K562 (cell line): ENCODE data around the gene SMG9. TPM values are rescaled to one million over a fixed set of nuclear protein-coding genes. Genes with fewer than 3 reads are reported as not detected.

ENCODE experiments used
- ELK1 ChIP-seq: sonication (generic); formaldehyde crosslinking; IDR thresholded peaks from 2 replicates; pipeline ENCODE4 v1.8.1; 2022; ENCODE audit warnings: missing genetic modification reagents
- FOXA1 ChIP-seq: fragments of 450-650 bp; IDR thresholded peaks from 2 replicates; pipeline ENCODE4 v1.6.1; 2016; ENCODE audit warnings: mild to moderate bottlenecking, borderline replicate concordance
- L3MBTL2 ChIP-seq: fragments of 450-650 bp; IDR thresholded peaks from 2 replicates; pipeline ENCODE4 v1.6.1; 2016; ENCODE audit warnings: mild to moderate bottlenecking, moderate library complexity
- MXD1 ChIP-seq: fragments of 250-450 bp; sonication (Bioruptor Pico); IDR thresholded peaks from 2 replicates; pipeline ENCODE4 v1.8.0; 2021; ENCODE audit warnings: borderline replicate concordance, mild to moderate bottlenecking, moderate library complexity; ENCODE audit not compliant: poor library complexity, severe bottlenecking
- MYBL2 ChIP-seq, 2 experiments: fragments of 450-650 bp in 1 of 2; sonication (generic) in 1 of 2; formaldehyde crosslinking in 1 of 2; IDR thresholded peaks; 2 replicates each; pipeline versions ENCODE4 v1.6.1 to v1.8.1; 2017 to 2022; ENCODE audit warnings: borderline replicate concordance in 1 of 2, inconsistent platforms in 1 of 2, low read depth in 1 of 2, mild to moderate bottlenecking in 1 of 2, missing genetic modification reagents in 1 of 2, moderate library complexity in 1 of 2
- RB1 ChIP-seq: fragments of 450-650 bp; IDR thresholded peaks from 2 replicates; pipeline ENCODE4 v1.6.1; 2017; ENCODE audit warnings: low read depth, mild to moderate bottlenecking
- RBFOX2 ChIP-seq: fragments of 200-400 bp; formaldehyde crosslinking; IDR thresholded peaks from 2 replicates; pipeline ENCODE4 v1.6.1; 2017; ENCODE audit warnings: low read depth, mild to moderate bottlenecking, low read length, moderate library complexity
- TAF1 ChIP-seq: IDR thresholded peaks from 2 replicates; pipeline ENCODE4 v1.6.1; 2011; ENCODE audit warnings: mild to moderate bottlenecking, low read length, moderate library complexity; ENCODE audit not compliant: insufficient read depth, control insufficient read depth, severe bottlenecking; ENCODE audit errors: extremely low read depth
- TBP ChIP-seq: optimal IDR thresholded peaks from 2 replicates; pipeline ENCODE3; 2011; ENCODE audit warnings: low read depth, low read length, improper control_type of control experiment
- TCF7L2 ChIP-seq: fragments of 150-350 bp; IDR thresholded peaks from 2 replicates; pipeline ENCODE4 v1.6.1; 2016; ENCODE audit warnings: low read depth, mild to moderate bottlenecking, low read length, moderate library complexity
- TEAD2 ChIP-seq: fragments of 450-650 bp; IDR thresholded peaks from 2 replicates; pipeline ENCODE4 v1.6.1; 2016; ENCODE audit warnings: missing genetic modification characterization, control low read depth, missing compliant biosample characterization
- TSC22D4 ChIP-seq: fragments of 450-650 bp; IDR thresholded peaks from 2 replicates; pipeline ENCODE4 v1.6.1; 2016; ENCODE audit warnings: missing genetic modification characterization, missing biosample characterization, control low read depth
- ZNF140 ChIP-seq: fragments of 250-450 bp; sonication (Bioruptor Pico); IDR thresholded peaks from 2 replicates; pipeline ENCODE4 v1.8.0; 2021; ENCODE audit warnings: moderate library complexity, mild to moderate bottlenecking, inconsistent platforms
- ZNF311 ChIP-seq: fragments of 250-450 bp; sonication (Bioruptor Pico); IDR thresholded peaks from 2 replicates; pipeline ENCODE4 v1.4.0; 2020; ENCODE audit warnings: mild to moderate bottlenecking, moderate library complexity
- ZNF507 ChIP-seq: conservative IDR thresholded peaks from 2 replicates; pipeline ENCODE4 v1.6.1; 2017; ENCODE audit warnings: missing genetic modification characterization, missing compliant biosample characterization
- ZNF511 ChIP-seq: sonication (generic); formaldehyde crosslinking; IDR thresholded peaks from 2 replicates; pipeline ENCODE4 v1.8.0; 2022; ENCODE audit warnings: mild to moderate bottlenecking, missing genetic modification reagents
- ZNF707 ChIP-seq: fragments of 250-450 bp; sonication (Bioruptor Pico); conservative IDR thresholded peaks from 2 replicates; pipeline ENCODE4 v1.8.0; 2022; ENCODE audit warnings: inconsistent platforms, mild to moderate bottlenecking, moderate library complexity
- ZNF830 ChIP-seq: fragments of 250-450 bp; sonication (Bioruptor Pico); IDR thresholded peaks from 2 replicates; pipeline ENCODE4 v1.5.0; 2021; ENCODE audit warnings: mild to moderate bottlenecking
- polyA plus RNA-seq, 8 experiments: library from polyadenylated mRNA; depleted of rRNA in 4 of 8; stranded (reverse) in 5 of 8; unstranded in 3 of 8; fragments of >200 nt; fragmentation: Nextera tagmentation in 2 of 8; fragmentation: Illumina TruSeq in 1 of 8; extraction: Ambion mirVana in 2 of 8; extraction: Trizol in 1 of 8; gene quantifications; 2 replicates each; pipeline versions ENCODE4 v1.2.1 to v1.2.3, GENCODE V29; 2011 to 2014; ENCODE audit warnings: inconsistent platforms in 1 of 8, missing spikeins in 1 of 8
- total RNA-seq, 7 experiments: library from RNA; depleted of rRNA in 6 of 7; stranded (reverse); fragments of >200 nt in 6 of 7; fragmentation: Illumina TruSeq in 2 of 7; extraction: Trizol in 2 of 7; gene quantifications; 2 replicates each; pipeline versions ENCODE4 v1.2.1 to v1.2.3, GENCODE V29; 2011 to 2021; ENCODE audit warnings: low replicate concordance in 1 of 7
- TF ChIP-seq, protein P1 (sequence below): fragments of 250-450 bp; sonication (Bioruptor Pico); IDR thresholded peaks from 2 replicates; pipeline ENCODE4 v1.9.0; 2021; ENCODE audit warnings: mild to moderate bottlenecking
- TF ChIP-seq, protein P2 (sequence below): fragments of 450-650 bp; IDR thresholded peaks from 2 replicates; pipeline ENCODE4 v1.7.1; 2018; ENCODE audit warnings: mild to moderate bottlenecking, low read depth; ENCODE audit not compliant: partially characterized antibody
- TF ChIP-seq, protein P3 (sequence below): fragments of 450-650 bp; IDR thresholded peaks from 2 replicates; pipeline ENCODE4 v1.6.1; 2016; ENCODE audit warnings: antibody characterized with exemption

SMG9 gene
- total and polyA plus RNA-seq, 9 of the 15 experiments (the other 6 are each of a cell fraction or from before 2014, with no cell fraction given), result 1.7 to 79.7 (median 40.2) TPM

DNA sequence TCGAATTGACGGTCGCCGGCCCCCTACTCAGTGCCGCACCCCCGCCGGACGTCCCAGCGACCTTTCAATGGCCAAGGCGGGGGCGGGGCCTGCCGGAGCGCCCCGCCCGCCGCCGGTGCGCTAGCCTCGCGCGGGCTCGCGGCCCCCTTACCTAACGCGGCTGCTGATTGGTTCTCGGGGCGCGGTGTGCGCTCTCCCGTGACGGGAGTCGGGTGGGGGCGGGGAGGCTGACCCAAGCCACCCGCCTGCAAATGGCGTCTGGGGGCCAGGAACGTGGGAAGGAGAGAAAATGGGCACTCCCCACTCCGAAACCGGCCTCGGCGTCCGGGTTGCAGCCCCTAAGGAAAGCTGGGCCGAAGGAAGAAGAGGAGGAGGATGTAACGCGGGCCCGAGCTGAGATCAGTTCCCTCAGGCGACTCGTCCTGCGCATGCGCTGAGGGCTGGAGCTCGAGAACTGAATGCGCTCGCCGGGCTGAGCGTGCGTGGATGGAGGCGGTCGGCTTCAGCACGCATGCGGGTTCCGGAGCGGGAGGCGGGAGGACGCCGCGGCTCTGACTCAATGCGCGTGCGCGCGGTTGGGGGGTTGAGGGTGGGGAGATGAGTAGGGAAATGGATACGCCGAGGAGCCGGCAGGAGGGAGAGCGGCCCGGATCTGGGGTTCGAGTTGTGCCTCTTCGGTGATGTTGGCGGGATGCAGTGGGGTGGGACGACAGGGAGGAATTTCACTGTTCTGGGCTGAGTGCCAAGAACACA lies at the start of gene SMG9 (continued):
- TF ChIP-seq TAF1, result peak; percentile 53
- no peak for TF ChIP-seq ZNF507 (tag)
- TF ChIP-seq FOXA1, result no peak
- TF ChIP-seq TSC22D4 (tag), result no peak
- TF ChIP-seq ZNF511 (CRISPR knock-in tag), result peak; percentile 14; the same call in 1 of the 2 replicates
- no peak for TF ChIP-seq ELK1
- TF ChIP-seq RB1, result peak; percentile 82; the same call in 1 of the 2 replicates
- TF ChIP-seq RBFOX2, result peak; percentile 95
- no peak for TF ChIP-seq TCF7L2
- TF ChIP-seq MXD1 (CRISPR knock-in tag), result no peak
- TF ChIP-seq TEAD2 (tag), result no peak
- TF ChIP-seq, protein P1, sequence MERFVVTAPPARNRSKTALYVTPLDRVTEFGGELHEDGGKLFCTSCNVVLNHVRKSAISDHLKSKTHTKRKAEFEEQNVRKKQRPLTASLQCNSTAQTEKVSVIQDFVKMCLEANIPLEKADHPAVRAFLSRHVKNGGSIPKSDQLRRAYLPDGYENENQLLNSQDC, result peak; percentile 91
- TF ChIP-seq MYBL2 (IDR thresholded peaks at IDR 0.05; ENCODE audit: low read depth), result no peak
- no peak for TF ChIP-seq MYBL2 (CRISPR knock-in tag; IDR thresholded peaks at IDR 0.05; ENCODE audit: borderline replicate concordance)
- TF ChIP-seq ZNF707 (CRISPR knock-in tag), result no peak
- TF ChIP-seq, protein P2, sequence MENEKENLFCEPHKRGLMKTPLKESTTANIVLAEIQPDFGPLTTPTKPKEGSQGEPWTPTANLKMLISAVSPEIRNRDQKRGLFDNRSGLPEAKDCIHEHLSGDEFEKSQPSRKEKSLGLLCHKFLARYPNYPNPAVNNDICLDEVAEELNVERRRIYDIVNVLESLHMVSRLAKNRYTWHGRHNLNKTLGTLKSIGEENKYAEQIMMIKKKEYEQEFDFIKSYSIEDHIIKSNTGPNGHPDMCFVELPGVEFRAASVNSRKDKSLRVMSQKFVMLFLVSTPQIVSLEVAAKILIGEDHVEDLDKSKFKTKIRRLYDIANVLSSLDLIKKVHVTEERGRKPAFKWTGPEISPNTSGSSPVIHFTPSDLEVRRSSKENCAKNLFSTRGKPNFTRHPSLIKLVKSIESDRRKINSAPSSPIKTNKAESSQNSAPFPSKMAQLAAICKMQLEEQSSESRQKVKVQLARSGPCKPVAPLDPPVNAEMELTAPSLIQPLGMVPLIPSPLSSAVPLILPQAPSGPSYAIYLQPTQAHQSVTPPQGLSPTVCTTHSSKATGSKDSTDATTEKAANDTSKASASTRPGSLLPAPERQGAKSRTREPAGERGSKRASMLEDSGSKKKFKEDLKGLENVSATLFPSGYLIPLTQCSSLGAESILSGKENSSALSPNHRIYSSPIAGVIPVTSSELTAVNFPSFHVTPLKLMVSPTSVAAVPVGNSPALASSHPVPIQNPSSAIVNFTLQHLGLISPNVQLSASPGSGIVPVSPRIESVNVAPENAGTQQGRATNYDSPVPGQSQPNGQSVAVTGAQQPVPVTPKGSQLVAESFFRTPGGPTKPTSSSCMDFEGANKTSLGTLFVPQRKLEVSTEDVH, result no peak
- no peak for TF ChIP-seq ZNF140 (CRISPR knock-in tag)
- TF ChIP-seq, protein P3, sequence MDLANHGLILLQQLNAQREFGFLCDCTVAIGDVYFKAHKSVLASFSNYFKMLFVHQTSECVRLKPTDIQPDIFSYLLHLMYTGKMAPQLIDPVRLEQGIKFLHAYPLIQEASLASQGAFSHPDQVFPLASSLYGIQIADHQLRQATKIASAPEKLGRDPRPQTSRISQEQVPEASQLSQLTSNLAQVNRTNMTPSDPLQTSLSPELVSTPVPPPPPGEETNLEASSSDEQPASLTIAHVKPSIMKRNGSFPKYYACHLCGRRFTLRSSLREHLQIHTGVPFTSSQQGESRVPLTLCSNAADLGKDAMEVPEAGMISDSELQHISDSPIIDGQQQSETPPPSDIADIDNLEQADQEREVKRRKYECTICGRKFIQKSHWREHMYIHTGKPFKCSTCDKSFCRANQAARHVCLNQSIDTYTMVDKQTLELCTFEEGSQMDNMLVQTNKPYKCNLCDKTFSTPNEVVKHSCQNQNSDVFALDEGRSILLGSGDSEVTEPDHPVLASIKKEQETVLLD, result peak; percentile 100
- TF ChIP-seq TBP, result peak; percentile 92
- TF ChIP-seq ZNF830, result no peak
- TF ChIP-seq ZNF311 (CRISPR knock-in tag), result no peak
- peak; percentile 52 for TF ChIP-seq L3MBTL2
